ENCODE data around the gene TRIM25.

Gene TRIM25

GRCh38 chr17:56892333-56892732 lies 21.5 kb downstream of the TRIM25 start:
- Mint-ChIP-seq H3K27me3 (no peaks in the 10 kb centered on the region), H3K4me1 (peaks cover 10% of the 10 kb centered on the region), H3K9me3 (peaks cover 3% of the 10 kb centered on the region), H3K4me3 (no peak overlapping the region), H3K27ac (no peak overlapping the region), H3K36me3 (peaks cover 73% of the 10 kb centered on the region)
- ATAC-seq: no peak

- Mint-ChIP-seq H3K36me3 (peaks cover 74% of the 10 kb centered on the region), H3K4me3 (no peak overlapping the region), H3K27me3 (no peaks in the 10 kb centered on the region), H3K27ac (no peak overlapping the region), H3K4me1 (peaks cover 5% of the 10 kb centered on the region), H3K9me3 (peaks cover 5% of the 10 kb centered on the region)
- no peak for ATAC-seq
Observed at GRCh38 chr17:56891751-56892150, 22.1 kb downstream of the TRIM25 start.

- ATAC-seq: no peak
- H3K9me3 Mint-ChIP-seq: peaks cover 5% of the 10 kb centered on the region
- no peaks in the 10 kb centered on the region for H3K27me3 Mint-ChIP-seq
- H3K27ac Mint-ChIP-seq: no peak overlapping the region
- peaks cover 81% of the 10 kb centered on the region for H3K36me3 Mint-ChIP-seq
- no peak overlapping the region for H3K4me3 Mint-ChIP-seq
- H3K4me1 Mint-ChIP-seq: peaks cover 5% of the 10 kb centered on the region
Observed at GRCh38 chr17:56890906-56891674, 22.8 kb downstream of the TRIM25 start.

GRCh38 chr17:56890390-56890789 lies 23.5 kb downstream of the TRIM25 start:
- no peaks in the 10 kb centered on the region for H3K27me3 Mint-ChIP-seq
- H3K27ac Mint-ChIP-seq: no peak overlapping the region
- no peak for ATAC-seq
- H3K36me3 Mint-ChIP-seq: peaks cover 80% of the 10 kb centered on the region
- peaks cover 5% of the 10 kb centered on the region for H3K4me1 Mint-ChIP-seq
- H3K9me3 Mint-ChIP-seq: peaks cover 5% of the 10 kb centered on the region
- H3K4me3 Mint-ChIP-seq: no peak overlapping the region

GRCh38 chr17:56887552-56888467 lies 26.0 kb downstream of the TRIM25 start:
- Mint-ChIP-seq H3K4me3 (no peak overlapping the region), H3K27me3 (no peaks in the 10 kb centered on the region), H3K9me3 (peaks cover 5% of the 10 kb centered on the region), H3K36me3 (peaks cover 71% of the 10 kb centered on the region), H3K4me1 (no peaks in the 10 kb centered on the region), H3K27ac (no peak overlapping the region)
- ATAC-seq: no peak

GRCh38 chr17:56887105-56887504 lies 26.7 kb downstream of the TRIM25 start:
- peaks cover 64% of the 10 kb centered on the region for H3K36me3 Mint-ChIP-seq
- H3K4me1 Mint-ChIP-seq: no peaks in the 10 kb centered on the region
- H3K9me3 Mint-ChIP-seq: peaks cover 5% of the 10 kb centered on the region
- ATAC-seq: no peak
- H3K4me3 Mint-ChIP-seq: no peak overlapping the region
- no peak overlapping the region for H3K27ac Mint-ChIP-seq
- H3K27me3 Mint-ChIP-seq: no peaks in the 10 kb centered on the region

GRCh38 chr17:56886288-56886731 lies 27.5 kb downstream of the TRIM25 start:
- no peak for ATAC-seq
- no peak overlapping the region for H3K27ac Mint-ChIP-seq
- no peak overlapping the region for H3K4me3 Mint-ChIP-seq
- H3K9me3 Mint-ChIP-seq: peaks cover 5% of the 10 kb centered on the region
- H3K27me3 Mint-ChIP-seq: no peaks in the 10 kb centered on the region
- H3K4me1 Mint-ChIP-seq: no peaks in the 10 kb centered on the region
- peaks cover 62% of the 10 kb centered on the region for H3K36me3 Mint-ChIP-seq

- ATAC-seq: no peak
- no peak overlapping the region for H3K27ac Mint-ChIP-seq
- H3K4me3 Mint-ChIP-seq: no peak overlapping the region
- H3K27me3 Mint-ChIP-seq: no peaks in the 10 kb centered on the region
- H3K9me3 Mint-ChIP-seq: peaks cover 5% of the 10 kb centered on the region
- peaks cover 6% of the 10 kb centered on the region for H3K4me1 Mint-ChIP-seq
- H3K36me3 Mint-ChIP-seq: peaks cover 55% of the 10 kb centered on the region
Observed at GRCh38 chr17:56885312-56885657, 28.6 kb downstream of the TRIM25 start.

- Mint-ChIP-seq H3K36me3 (peaks cover 50% of the 10 kb centered on the region), H3K9me3 (peaks cover 5% of the 10 kb centered on the region), H3K27me3 (no peaks in the 10 kb centered on the region), H3K27ac (no peak overlapping the region), H3K4me1 (peaks cover 11% of the 10 kb centered on the region), H3K4me3 (no peak overlapping the region)
- no peak for ATAC-seq
Observed at GRCh38 chr17:56884483-56885311, 29.2 kb downstream of the TRIM25 start.

GRCh38 chr17:56883616-56884015 lies 30.2 kb downstream of the TRIM25 start:
- H3K4me3 Mint-ChIP-seq: no peak overlapping the region
- H3K27ac Mint-ChIP-seq: no peak overlapping the region
- H3K4me1 Mint-ChIP-seq: peaks cover 11% of the 10 kb centered on the region
- peaks cover 40% of the 10 kb centered on the region for H3K36me3 Mint-ChIP-seq
- peaks cover 5% of the 10 kb centered on the region for H3K9me3 Mint-ChIP-seq
- ATAC-seq: no peak
- H3K27me3 Mint-ChIP-seq: no peaks in the 10 kb centered on the region

GRCh38 chr17:56881685-56882295 lies 32.1 kb downstream of the TRIM25 start:
- no peak overlapping the region for H3K27ac Mint-ChIP-seq
- no peaks in the 10 kb centered on the region for H3K27me3 Mint-ChIP-seq

GRCh38 chr17:56880571-56880970 lies 33.3 kb downstream of the TRIM25 start:
- no peaks in the 10 kb centered on the region for H3K27me3 Mint-ChIP-seq
- H3K4me1 Mint-ChIP-seq: peaks cover 19% of the 10 kb centered on the region
- H3K27ac Mint-ChIP-seq: no peak overlapping the region
- H3K4me3 Mint-ChIP-seq: no peak overlapping the region
- H3K9me3 Mint-ChIP-seq: peaks cover 3% of the 10 kb centered on the region
- peaks cover 13% of the 10 kb centered on the region for H3K36me3 Mint-ChIP-seq
- no peak for ATAC-seq

More at GRCh38 chr17:56881685-56882295, 32.1 kb downstream of the TRIM25 start:
- H3K36me3 Mint-ChIP-seq: peaks cover 22% of the 10 kb centered on the region
- peaks cover 3% of the 10 kb centered on the region for H3K9me3 Mint-ChIP-seq
- ATAC-seq: no peak
- H3K4me3 Mint-ChIP-seq: no peak overlapping the region
- peaks cover 19% of the 10 kb centered on the region for H3K4me1 Mint-ChIP-seq

- Mint-ChIP-seq H3K4me1 (peaks cover 19% of the 10 kb centered on the region), H3K27ac (no peak overlapping the region), H3K27me3 (no peaks in the 10 kb centered on the region), H3K9me3 (peaks cover 3% of the 10 kb centered on the region), H3K36me3 (peaks cover 10% of the 10 kb centered on the region), H3K4me3 (no peak overlapping the region)
- no peak for ATAC-seq
Observed at GRCh38 chr17:56880133-56880532, 33.7 kb downstream of the TRIM25 start.

- Mint-ChIP-seq H3K4me3 (no peak overlapping the region), H3K4me1 (peaks cover 19% of the 10 kb centered on the region), H3K36me3 (peaks cover 6% of the 10 kb centered on the region), H3K27ac (no peak overlapping the region), H3K27me3 (no peaks in the 10 kb centered on the region), H3K9me3 (peaks cover 3% of the 10 kb centered on the region)
- ATAC-seq: no peak
Observed at GRCh38 chr17:56879280-56879679, 34.6 kb downstream of the TRIM25 start.

All from stimulated activated memory B cell treated with anti-CD40 and anti-IgM and Interleukin-4, amounts not matched to agents 10 μg/mL and 1 μg/mL and 100 μg/mL, for 72 hours (primary cell).